ENCODE results near the gene TTLL9. TPM values are rescaled to one million over a fixed set of nuclear protein-coding genes. Genes with fewer than 3 reads are reported as not detected.
"Not testable (repeated sequence)": the region's sequence is repeated elsewhere in the genome, so short reads cannot be mapped to it uniquely, and the experiment has no call there.

TTLL9 gene
- total and polyA plus RNA-seq, 4 donors, result 0.19 to 0.81 (median 0.61) TPM; not detected in 1

- no peaks in the 10 kb centered on the region for H3K9me3 ChIP-seq (ENCODE audit: control insufficient read depth, low read length)
- DNase-seq (no peak), ATAC-seq (ENCODE audit: low FRiP score) (no peak)
- H3K27me3 ChIP-seq (ENCODE audit: control insufficient read depth in 1 of 2, insufficient read depth in 2 of 2, low read length in 1 of 2), result no peaks in the 10 kb centered on the region
- intact Hi-C loops (cut with DNase I), result no loop called here
- 47 to 52% methylated on average over 12 to 13 of the region's 13 CpGs for WGBS, 2 donors
- no peaks in the 10 kb centered on the region for H3K4me1 ChIP-seq (ENCODE audit: control insufficient read depth in 1 of 2, insufficient read depth in 2 of 2, low read length in 2 of 2)
- H3K36me3 ChIP-seq (ENCODE audit: control insufficient read depth in 1 of 2, insufficient read depth in 2 of 2, low read length in 1 of 2), result no peaks in the 10 kb centered on the region
- H3K4me3 ChIP-seq (ENCODE audit: low read length in 2 of 2), result no peak overlapping the region
- H3K27ac ChIP-seq (ENCODE audit: low read depth in 1 of 2, low read length in 2 of 2), result no peak overlapping the region
Measured at GRCh38 chr20:31923388-31924331, 53.2 kb downstream of the TTLL9 start.

DNA sequence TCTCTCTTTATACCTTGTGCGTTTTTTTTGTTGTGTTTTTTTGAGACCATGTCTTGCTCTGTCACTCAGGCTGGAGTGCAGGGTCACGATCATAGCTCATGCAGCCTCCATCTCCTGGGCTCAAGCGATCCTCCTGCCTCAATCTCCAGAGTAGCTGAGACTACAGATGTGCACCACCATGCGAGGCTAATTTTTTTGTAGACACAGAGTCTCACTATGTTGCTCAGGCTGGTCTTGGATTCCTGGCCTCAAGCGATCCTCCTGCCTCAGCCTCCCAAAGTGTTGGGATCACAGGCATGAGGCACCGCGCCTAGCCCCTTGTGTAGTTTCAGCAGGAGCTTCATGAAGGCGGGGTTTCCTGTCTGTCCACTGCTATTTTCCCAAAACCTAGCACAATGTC is 54.1 kb downstream of the TTLL9 start:
- Histone ChIP-seq H3K27ac (ENCODE audit: low read depth in 1 of 2, low read length in 2 of 2) (no peak overlapping the region), H3K9me3 (ENCODE audit: control insufficient read depth, low read length) (no peaks in the 10 kb centered on the region), H3K4me1 (ENCODE audit: control insufficient read depth in 1 of 2, insufficient read depth in 2 of 2, low read length in 2 of 2) (no peaks in the 10 kb centered on the region), H3K27me3 (ENCODE audit: control insufficient read depth in 1 of 2, insufficient read depth in 2 of 2, low read length in 1 of 2) (no peaks in the 10 kb centered on the region), H3K36me3 (ENCODE audit: control insufficient read depth in 1 of 2, insufficient read depth in 2 of 2, low read length in 1 of 2) (no peaks in the 10 kb centered on the region), H3K4me3 (ENCODE audit: low read length in 2 of 2) (no peak overlapping the region)
- DNase-seq (no peak), ATAC-seq (ENCODE audit: low FRiP score) (no peak)
- 89 to 91% methylated on average over 8 of the region's 8 CpGs for WGBS, 2 donors
- intact Hi-C loops (cut with DNase I), result no loop called here

DNA sequence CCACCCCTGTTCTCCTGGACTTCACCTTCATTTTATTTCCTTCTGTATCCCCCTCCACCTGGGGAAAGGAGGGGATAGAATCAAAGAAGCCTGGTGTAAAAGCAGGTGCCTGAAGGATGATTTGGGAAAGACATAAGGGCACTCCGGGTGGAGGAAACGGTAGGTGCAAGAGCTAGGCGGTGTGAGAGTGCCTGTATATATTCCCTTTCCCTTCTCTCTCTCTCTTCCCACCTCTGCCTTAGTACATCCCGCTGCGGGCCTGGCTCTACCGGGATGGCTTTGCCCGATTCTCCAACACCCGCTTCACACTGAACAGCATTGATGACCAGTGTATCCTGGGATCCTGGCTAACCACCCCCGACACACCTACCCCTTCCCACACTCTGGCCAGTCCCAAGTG is 55.2 kb downstream of the TTLL9 start:
- 49 to 64% methylated on average over 9 of the region's 9 CpGs for WGBS, 2 donors
- no peak for ATAC-seq (ENCODE audit: low FRiP score)
- Histone ChIP-seq H3K36me3 (ENCODE audit: control insufficient read depth in 1 of 2, insufficient read depth in 2 of 2, low read length in 1 of 2) (no peaks in the 10 kb centered on the region), H3K4me3 (ENCODE audit: low read length in 2 of 2) (no peak overlapping the region), H3K27ac (ENCODE audit: low read depth in 1 of 2, low read length in 2 of 2) (no peak overlapping the region), H3K27me3 (ENCODE audit: control insufficient read depth in 1 of 2, insufficient read depth in 2 of 2, low read length in 1 of 2) (no peaks in the 10 kb centered on the region), H3K4me1 (ENCODE audit: control insufficient read depth in 1 of 2, insufficient read depth in 2 of 2, low read length in 2 of 2) (no peaks in the 10 kb centered on the region), H3K9me3 (ENCODE audit: control insufficient read depth, low read length) (no peaks in the 10 kb centered on the region)
- intact Hi-C loops (cut with DNase I), result no loop called here
- no peak for DNase-seq

- Histone ChIP-seq H3K4me1 (ENCODE audit: control insufficient read depth in 1 of 2, insufficient read depth in 2 of 2, low read length in 2 of 2) (no peaks in the 10 kb centered on the region), H3K9me3 (ENCODE audit: control insufficient read depth, low read length) (no peaks in the 10 kb centered on the region), H3K36me3 (ENCODE audit: control insufficient read depth in 1 of 2, insufficient read depth in 2 of 2, low read length in 1 of 2) (no peaks in the 10 kb centered on the region), H3K27ac (ENCODE audit: low read depth in 1 of 2, low read length in 2 of 2) (no peak overlapping the region), H3K4me3 (ENCODE audit: low read length in 2 of 2) (no peak overlapping the region), H3K27me3 (ENCODE audit: control insufficient read depth in 1 of 2, insufficient read depth in 2 of 2, low read length in 1 of 2) (no peaks in the 10 kb centered on the region)
- ATAC-seq (ENCODE audit: low FRiP score) (no peak), DNase-seq (no peak)
- intact Hi-C loops (cut with DNase I), result no loop called here
- WGBS, 2 donors, result 90 to 92% methylated on average over 2 of the region's 2 CpGs
Measured at GRCh38 chr20:31926493-31926892, 56.1 kb downstream of the TTLL9 start.

DNA sequence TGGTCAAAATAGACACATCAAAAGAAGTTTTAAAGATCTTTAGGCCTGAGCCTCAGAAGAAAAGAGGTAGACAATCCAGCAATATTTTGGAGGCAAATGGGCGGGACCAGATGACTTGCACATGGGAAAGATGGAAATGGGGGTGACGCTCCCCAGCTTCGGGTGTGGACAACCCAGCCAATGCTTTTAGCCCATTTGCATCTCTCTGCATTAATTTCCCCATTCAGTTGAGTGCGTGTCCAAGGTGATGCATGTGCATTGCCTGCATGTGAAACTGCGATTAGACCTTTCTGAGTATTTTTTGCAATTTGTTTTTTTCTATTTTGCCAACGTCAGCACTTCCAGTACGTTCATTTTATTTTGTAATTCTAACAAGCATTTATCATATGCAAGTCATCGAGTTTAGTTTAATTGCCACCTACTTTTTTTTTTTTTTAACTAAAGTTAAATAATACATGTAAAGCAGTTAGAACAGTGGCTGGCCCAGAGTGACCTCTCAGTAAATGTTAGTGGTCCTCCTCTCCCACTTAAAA is 57.3 kb downstream of the TTLL9 start:
- Histone ChIP-seq H3K4me1 (ENCODE audit: control insufficient read depth in 1 of 2, insufficient read depth in 2 of 2, low read length in 2 of 2) (no peaks in the 10 kb centered on the region), H3K9me3 (ENCODE audit: control insufficient read depth, low read length) (no peaks in the 10 kb centered on the region), H3K4me3 (ENCODE audit: low read length in 2 of 2) (no peak overlapping the region), H3K27ac (ENCODE audit: low read depth in 1 of 2, low read length in 2 of 2) (no peak overlapping the region), H3K36me3 (ENCODE audit: control insufficient read depth in 1 of 2, insufficient read depth in 2 of 2, low read length in 1 of 2) (no peaks in the 10 kb centered on the region), H3K27me3 (ENCODE audit: control insufficient read depth in 1 of 2, insufficient read depth in 2 of 2, low read length in 1 of 2) (no peaks in the 10 kb centered on the region)
- intact Hi-C loops (cut with DNase I), result no loop called here
- DNase-seq (no peak), ATAC-seq (ENCODE audit: low FRiP score) (no peak)
- 70 to 75% methylated on average over 8 of the region's 8 CpGs for WGBS, 2 donors

DNA sequence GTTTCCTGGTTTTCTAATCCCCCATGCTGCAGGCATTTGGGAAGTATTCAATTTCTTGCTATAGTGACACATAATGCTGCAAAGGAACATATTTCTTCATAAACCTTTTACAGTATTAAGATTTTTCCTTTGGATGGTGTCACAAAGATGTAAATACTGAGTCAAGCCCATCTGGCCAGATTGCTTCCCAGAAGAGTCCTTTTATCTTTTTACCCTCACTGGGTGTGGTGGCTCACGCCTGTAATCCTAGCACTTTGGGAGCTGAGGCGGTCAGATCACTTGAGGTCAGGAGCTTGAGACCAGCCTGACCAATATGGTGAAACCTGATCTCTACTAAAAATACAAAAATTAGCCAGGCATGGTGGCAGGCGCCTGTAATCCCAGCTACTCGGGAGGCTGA is 59.2 kb downstream of the TTLL9 start:
- WGBS, 2 donors, result 74 to 79% methylated on average over 3 to 4 of the region's 4 CpGs
- H3K9me3 ChIP-seq (ENCODE audit: control insufficient read depth, low read length); H3K27me3 ChIP-seq (ENCODE audit: control insufficient read depth in 1 of 2, insufficient read depth in 2 of 2, low read length in 1 of 2); H3K4me1 ChIP-seq (ENCODE audit: control insufficient read depth in 1 of 2, insufficient read depth in 2 of 2, low read length in 2 of 2); ATAC-seq (ENCODE audit: low FRiP score); H3K27ac ChIP-seq (ENCODE audit: low read depth in 1 of 2, low read length in 2 of 2); DNase-seq; H3K4me3 ChIP-seq (ENCODE audit: low read length in 2 of 2); intact Hi-C loops (cut with DNase I); H3K36me3 ChIP-seq (ENCODE audit: control insufficient read depth in 1 of 2, insufficient read depth in 2 of 2, low read length in 1 of 2): not testable (repeated sequence)

GRCh38 chr20:31930779-31931178 is 60.3 kb downstream of the TTLL9 start:
- Histone ChIP-seq H3K27me3 (ENCODE audit: control insufficient read depth in 1 of 2, insufficient read depth in 2 of 2, low read length in 1 of 2) (no peaks in the 10 kb centered on the region), H3K27ac (ENCODE audit: low read depth in 1 of 2, low read length in 2 of 2) (no peak overlapping the region), H3K4me3 (ENCODE audit: low read length in 2 of 2) (no peak overlapping the region), H3K4me1 (ENCODE audit: control insufficient read depth in 1 of 2, insufficient read depth in 2 of 2, low read length in 2 of 2) (no peaks in the 10 kb centered on the region), H3K9me3 (ENCODE audit: control insufficient read depth, low read length) (no peaks in the 10 kb centered on the region), H3K36me3 (ENCODE audit: control insufficient read depth in 1 of 2, insufficient read depth in 2 of 2, low read length in 1 of 2) (no peaks in the 10 kb centered on the region)
- ATAC-seq (ENCODE audit: low FRiP score) (no peak), DNase-seq (no peak)
- WGBS, 2 donors, result 33 to 41% methylated on average over 5 of the region's 5 CpGs
- intact Hi-C loops (cut with DNase I), result no loop called here

GRCh38 chr20:31933698-31934097 is 63.3 kb downstream of the TTLL9 start:
- Histone ChIP-seq H3K9me3 (ENCODE audit: control insufficient read depth, low read length) (no peaks in the 10 kb centered on the region), H3K4me3 (ENCODE audit: low read length in 2 of 2) (no peak overlapping the region), H3K27me3 (ENCODE audit: control insufficient read depth in 1 of 2, insufficient read depth in 2 of 2, low read length in 1 of 2) (no peaks in the 10 kb centered on the region), H3K27ac (ENCODE audit: low read depth in 1 of 2, low read length in 2 of 2) (no peak overlapping the region), H3K36me3 (ENCODE audit: control insufficient read depth in 1 of 2, insufficient read depth in 2 of 2, low read length in 1 of 2) (no peaks in the 10 kb centered on the region), H3K4me1 (ENCODE audit: control insufficient read depth in 1 of 2, insufficient read depth in 2 of 2, low read length in 2 of 2) (no peaks in the 10 kb centered on the region)
- WGBS, 2 donors, result 86 to 88% methylated on average over 10 of the region's 10 CpGs
- DNase-seq (peak in 1 of 2 donors; percentile 67), ATAC-seq (ENCODE audit: low FRiP score) (no peak)
- intact Hi-C loops (cut with DNase I), result no loop called here

DNA sequence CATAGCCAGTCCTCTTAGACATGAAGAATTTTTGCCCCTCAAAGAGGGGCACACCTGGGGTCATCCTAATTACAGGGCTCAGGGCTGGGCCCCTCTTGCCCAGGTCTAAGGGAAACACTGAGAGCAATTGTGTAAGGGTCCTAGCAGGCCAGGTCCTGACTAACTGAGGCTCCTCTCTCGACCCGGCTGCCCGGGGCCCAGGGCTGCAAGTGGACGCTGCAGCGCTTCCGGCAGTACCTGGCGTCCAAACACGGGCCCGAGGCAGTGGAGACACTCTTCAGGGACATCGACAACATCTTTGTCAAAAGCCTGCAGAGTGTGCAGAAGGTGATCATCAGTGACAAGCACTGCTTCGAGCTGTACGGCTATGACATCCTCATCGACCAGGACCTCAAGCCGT is 64.1 kb downstream of the TTLL9 start:
- H3K27ac ChIP-seq (ENCODE audit: low read depth in 1 of 2, low read length in 2 of 2), result no peak overlapping the region
- DNase-seq, result no peak
- intact Hi-C loops (cut with DNase I), result no loop called here
- H3K4me3 ChIP-seq (ENCODE audit: low read length in 2 of 2), result no peak overlapping the region
- ATAC-seq (ENCODE audit: low FRiP score), result no peak
- 86 to 87% methylated on average over 14 of the region's 14 CpGs for WGBS, 2 donors
- no peaks in the 10 kb centered on the region for H3K27me3 ChIP-seq (ENCODE audit: control insufficient read depth in 1 of 2, insufficient read depth in 2 of 2, low read length in 1 of 2)
- H3K36me3 ChIP-seq (ENCODE audit: control insufficient read depth in 1 of 2, insufficient read depth in 2 of 2, low read length in 1 of 2), result no peaks in the 10 kb centered on the region
- no peaks in the 10 kb centered on the region for H3K4me1 ChIP-seq (ENCODE audit: control insufficient read depth in 1 of 2, insufficient read depth in 2 of 2, low read length in 2 of 2)
- no peaks in the 10 kb centered on the region for H3K9me3 ChIP-seq (ENCODE audit: control insufficient read depth, low read length)

All from aorta (tissue), 5 donors.